ENCODE data around the gene TMEM87B.

- TF ChIP-seq CTCF (IDR thresholded peaks at IDR 0.05) (no peak), POLR2A (IDR thresholded peaks at IDR 0.05) (no peak)
Measured at GRCh38 chr2:112168422-112169124, 113.5 kb downstream of the TMEM87B start.

Measured in adrenal gland (tissue), 5 donors.